Activated T-helper 17 cell treated with anti-CD3 and anti-CD28 coated beads, Interleukin-2, amount 50 U/mL, for 72 hours (primary cell): ENCODE results near the gene N4BP2L2. TPM values are rescaled to one million over a fixed set of nuclear protein-coding genes. Genes with fewer than 3 reads are reported as not detected.
"Not testable (repeated sequence)": the region's sequence is repeated elsewhere in the genome, so short reads cannot be mapped to it uniquely, and the experiment has no call there.

Experiments
- ATAC-seq: fragments of 150-1000 bp; cut with Tn5 transposase; replicated peaks from 2 replicates; pipeline ENCODE4 v1.10.0; 2021; ENCODE audit warnings: mild to moderate bottlenecking, moderate library complexity
- H3K27ac Mint-ChIP-seq: one replicate; pipeline ENCODE4 v1.8.0; 2022; ENCODE audit warnings: mixed read lengths
- H3K27me3 Mint-ChIP-seq: one replicate; pipeline ENCODE4 v1.8.0; 2022; ENCODE audit warnings: mixed read lengths
- H3K36me3 Mint-ChIP-seq: one replicate; pipeline ENCODE4 v1.8.0; 2022; ENCODE audit warnings: low read depth, mild to moderate bottlenecking, mixed read lengths
- H3K4me1 Mint-ChIP-seq: one replicate; pipeline ENCODE4 v1.8.0; 2022; ENCODE audit warnings: mixed read lengths
- H3K4me3 Mint-ChIP-seq: one replicate; pipeline ENCODE4 v1.8.0; 2022; ENCODE audit warnings: mild to moderate bottlenecking, mixed read lengths
- H3K9me3 Mint-ChIP-seq: one replicate; pipeline ENCODE4 v1.8.0; 2022; ENCODE audit warnings: mixed read lengths
- total RNA-seq, 2 donors: library from RNA; stranded (reverse); gene quantifications; one replicate each; pipeline ENCODE4 v1.2.3, GENCODE V29; 2022

The N4BP2L2 gene
- 100 to 1,000 TPM in 1 of 2 donors, 10 to 100 TPM in 1; 97.0 to 126 TPM for total RNA-seq

DNA sequence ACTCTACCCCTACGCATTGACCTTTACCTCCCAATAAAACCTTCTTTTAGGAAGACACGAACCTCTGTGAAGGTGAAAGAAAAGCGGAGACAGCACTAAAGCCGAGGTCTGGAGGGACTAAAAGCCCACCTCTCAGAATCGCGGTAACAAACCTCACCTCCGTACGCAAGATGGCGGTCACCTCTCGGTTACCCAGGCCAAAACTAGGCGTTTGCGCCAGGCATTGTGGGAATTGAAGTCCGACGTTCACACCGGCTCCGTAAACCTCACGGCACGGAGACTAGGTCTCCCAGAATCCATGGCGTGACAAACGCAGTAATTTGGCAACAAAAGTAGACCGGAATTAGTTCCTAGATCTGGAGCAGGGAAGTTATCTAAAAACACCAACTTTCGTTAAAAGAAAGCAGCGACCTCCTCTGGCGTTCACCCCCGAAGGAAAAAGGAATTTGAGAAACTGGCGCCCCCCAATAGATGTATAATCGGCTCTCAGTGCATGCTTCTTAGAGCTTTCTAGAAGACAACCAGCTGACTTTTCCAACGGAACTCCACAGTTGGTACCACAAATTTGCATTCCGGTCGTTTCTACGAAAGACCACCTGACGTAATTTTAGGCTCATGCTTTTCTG is at the start of gene N4BP2L2:
Gene N4BP2L2 (minus strand): TSS at position 175 of the 626 bp plus-strand sequence. CDS start 1,768 bp downstream, outside the sequence.
- peak within 1 kb of the TSS; percentile 99 for H3K27ac Mint-ChIP-seq
- H3K4me1 Mint-ChIP-seq = peaks cover 26% of the 10 kb centered on the region
- ATAC-seq = peak; percentile 88
- H3K9me3 Mint-ChIP-seq = no peaks in the 10 kb centered on the region
- H3K36me3 Mint-ChIP-seq = peaks cover 48% of the 10 kb centered on the region
- H3K27me3 Mint-ChIP-seq = peaks cover 4% of the 10 kb centered on the region
- peak within 1 kb of the TSS; percentile 97 for H3K4me3 Mint-ChIP-seq

DNA sequence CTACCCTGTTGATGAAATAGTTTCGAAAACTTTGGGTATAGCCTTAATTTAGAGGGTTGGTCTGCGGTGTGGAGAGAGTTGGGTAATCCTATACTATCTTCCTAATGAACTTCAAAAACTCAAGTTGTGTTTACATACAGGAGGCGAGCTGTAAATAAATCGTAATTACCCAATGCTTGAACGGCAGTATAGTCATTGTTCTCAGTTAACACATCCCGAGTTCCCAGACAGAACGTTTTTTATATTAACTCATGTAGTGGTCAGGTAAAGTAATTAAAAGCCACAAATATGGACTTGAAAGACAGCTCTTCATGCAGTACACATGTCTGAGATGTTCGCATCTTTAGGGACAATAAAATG is 49.2 kb upstream of the N4BP2L2 start:
- Mint-ChIP-seq H3K4me3 (peak overlapping the region; percentile 92), H3K9me3 (no peaks in the 10 kb centered on the region), H3K27me3 (no peaks in the 10 kb centered on the region), H3K36me3 (peaks cover 8% of the 10 kb centered on the region), H3K27ac (peak overlapping the region; percentile 92), H3K4me1 (peaks cover 42% of the 10 kb centered on the region)
- ATAC-seq = no peak

DNA sequence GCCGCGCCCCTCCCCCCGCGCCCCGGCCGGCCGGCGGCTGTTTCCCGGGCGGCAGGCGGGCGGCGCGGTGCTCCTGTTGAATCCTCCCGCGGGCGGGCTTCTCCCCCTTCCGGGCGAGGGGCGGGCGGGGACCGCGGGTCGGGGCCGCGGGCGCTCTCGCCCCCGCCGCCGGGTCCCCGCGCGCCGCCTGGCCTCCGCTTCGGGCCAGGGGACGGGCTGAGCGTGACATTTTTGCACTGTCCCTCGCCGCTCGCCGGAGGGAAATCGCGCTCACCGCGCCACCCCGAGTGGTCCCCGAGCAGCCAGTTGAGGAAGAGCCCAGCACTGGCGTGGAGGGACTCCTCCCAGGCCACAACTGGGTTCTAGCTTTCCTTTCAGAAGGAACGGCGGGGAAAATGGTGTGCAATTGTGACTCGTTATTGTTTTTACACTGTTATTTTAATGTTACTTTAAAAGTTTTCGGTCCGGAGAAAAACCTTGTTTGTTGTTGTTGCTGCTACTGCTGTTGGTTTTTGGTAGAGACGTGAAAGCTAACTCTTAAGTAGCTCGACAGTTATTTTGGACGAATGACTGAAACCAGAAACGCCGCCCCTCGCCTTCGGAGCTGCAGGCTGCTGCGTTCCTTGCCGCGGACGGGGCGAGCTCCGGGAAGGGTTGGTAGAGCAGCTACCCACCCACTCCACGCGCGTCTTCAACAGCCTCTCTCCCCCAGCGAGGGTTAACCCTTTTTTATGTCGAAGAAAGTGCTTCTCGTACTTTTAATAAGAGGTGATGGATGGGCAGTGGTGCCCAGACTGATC is 48.6 kb upstream of the N4BP2L2 start:
- peak; percentile 32 for ATAC-seq
- Mint-ChIP-seq H3K4me3 (peak overlapping the region; percentile 92), H3K4me1 (peaks cover 39% of the 10 kb centered on the region), H3K27ac (peak overlapping the region; percentile 92), H3K27me3 (no peaks in the 10 kb centered on the region), H3K9me3 (no peaks in the 10 kb centered on the region), H3K36me3 (peaks cover 8% of the 10 kb centered on the region)

DNA sequence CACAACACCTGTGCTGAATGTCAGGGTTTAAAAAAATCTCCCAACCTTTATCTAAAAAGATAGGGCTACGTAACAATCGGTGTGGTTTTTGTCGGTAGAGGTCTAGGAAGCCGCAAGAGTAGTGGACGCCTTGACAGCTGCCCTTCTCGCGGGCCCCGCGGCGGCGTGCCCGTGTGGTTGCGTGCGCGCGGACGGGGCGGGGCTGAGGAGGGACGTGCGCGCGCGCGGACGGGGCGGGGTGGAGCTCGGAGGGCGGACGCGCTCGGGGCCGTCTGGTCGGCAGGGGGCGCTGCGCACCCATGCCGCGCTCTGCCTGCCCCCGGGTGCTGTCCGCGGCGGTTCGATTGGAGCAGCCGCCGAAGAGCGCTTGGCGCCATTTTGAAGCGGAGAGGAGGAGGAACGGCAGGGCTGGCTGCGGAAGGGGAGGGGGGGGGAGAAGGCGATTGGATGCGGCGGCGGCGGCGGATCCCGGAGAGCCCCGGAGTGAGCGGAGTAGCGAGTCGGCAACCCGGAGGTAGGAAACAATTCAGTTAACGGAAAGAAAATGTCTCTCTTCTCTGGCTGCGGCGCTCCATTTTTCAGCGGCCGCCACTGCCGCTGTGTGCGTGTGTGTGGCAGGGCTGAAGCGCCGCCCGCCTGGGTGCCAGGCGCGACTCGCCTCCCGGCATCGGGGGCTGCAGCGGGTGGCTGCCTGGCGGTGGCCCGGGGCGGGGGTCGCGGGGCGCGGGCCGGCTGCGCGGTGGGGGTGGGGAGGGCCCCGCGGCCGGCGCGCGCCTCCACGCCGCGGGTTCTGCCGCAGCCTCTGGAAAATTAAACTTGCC is 47.7 kb upstream of the N4BP2L2 start, which contains the start of gene PDS5B:
Gene PDS5B (plus strand): TSS at position 373 of the 821 bp plus-strand sequence. CDS start 62,321 bp downstream, outside the sequence.
- H3K36me3 Mint-ChIP-seq = peaks cover 8% of the 10 kb centered on the region
- H3K27ac Mint-ChIP-seq = peak within 1 kb of the TSS; percentile 92
- peak within 1 kb of the TSS; percentile 92 for H3K4me3 Mint-ChIP-seq
- H3K27me3 Mint-ChIP-seq = no peaks in the 10 kb centered on the region
- H3K9me3 Mint-ChIP-seq = no peaks in the 10 kb centered on the region
- peak; percentile 94 for ATAC-seq
- peaks cover 33% of the 10 kb centered on the region for H3K4me1 Mint-ChIP-seq

DNA sequence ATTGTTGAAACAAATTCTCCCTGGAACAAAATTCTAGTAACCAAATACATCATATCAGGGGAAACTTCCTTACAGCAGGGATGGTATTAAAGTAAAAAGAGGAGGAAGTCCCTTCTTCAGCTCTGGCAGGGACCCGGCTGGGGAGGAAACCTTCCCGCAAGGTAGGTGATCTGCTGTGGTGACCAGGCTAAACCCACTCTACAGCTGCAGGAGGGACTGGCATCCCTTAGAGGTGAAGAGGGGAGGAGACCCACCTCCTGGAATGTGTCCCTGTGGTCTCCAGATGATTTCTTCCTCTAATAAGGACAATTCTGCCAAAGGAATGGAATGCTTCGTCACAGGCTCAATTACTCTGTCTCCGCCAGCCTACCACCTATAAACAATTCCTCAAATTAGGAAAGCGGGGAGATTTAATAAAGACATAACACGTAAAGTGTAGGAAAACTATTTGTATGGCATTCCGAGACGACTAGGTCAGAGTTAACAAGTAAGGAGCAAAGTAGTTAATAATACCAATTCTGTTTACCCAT is 47.0 kb upstream of the N4BP2L2 start:
- peak overlapping the region; percentile 81 for H3K27ac Mint-ChIP-seq
- no peaks in the 10 kb centered on the region for H3K27me3 Mint-ChIP-seq
- H3K36me3 Mint-ChIP-seq = peaks cover 8% of the 10 kb centered on the region
- no peaks in the 10 kb centered on the region for H3K9me3 Mint-ChIP-seq
- H3K4me1 Mint-ChIP-seq = peaks cover 32% of the 10 kb centered on the region
- peak overlapping the region; percentile 89 for H3K4me3 Mint-ChIP-seq
- no peak for ATAC-seq

DNA sequence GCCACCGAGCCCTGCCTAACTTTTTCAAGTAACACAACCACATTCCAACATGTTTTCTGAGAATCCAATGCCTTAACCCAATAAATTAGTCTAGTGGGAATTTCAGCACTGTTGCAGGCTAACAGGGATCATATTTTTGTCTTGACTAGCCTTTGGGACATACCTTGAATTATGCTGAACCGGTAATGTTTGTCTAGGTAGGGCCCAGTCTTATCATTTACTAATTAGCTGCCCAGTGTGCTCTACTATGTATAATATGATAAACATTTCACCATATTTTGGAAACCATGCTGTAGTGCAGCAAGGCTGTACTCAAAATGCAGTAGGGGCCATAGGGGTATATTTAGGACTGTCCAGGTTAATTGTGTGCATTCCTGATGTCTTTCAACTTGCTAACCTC is 44.4 kb upstream of the N4BP2L2 start:
- Mint-ChIP-seq H3K36me3 (peaks cover 8% of the 10 kb centered on the region), H3K27ac (no peak overlapping the region), H3K4me3 (no peak overlapping the region), H3K27me3 (no peaks in the 10 kb centered on the region), H3K9me3 (no peaks in the 10 kb centered on the region), H3K4me1 (peaks cover 10% of the 10 kb centered on the region)
- ATAC-seq = no peak

DNA sequence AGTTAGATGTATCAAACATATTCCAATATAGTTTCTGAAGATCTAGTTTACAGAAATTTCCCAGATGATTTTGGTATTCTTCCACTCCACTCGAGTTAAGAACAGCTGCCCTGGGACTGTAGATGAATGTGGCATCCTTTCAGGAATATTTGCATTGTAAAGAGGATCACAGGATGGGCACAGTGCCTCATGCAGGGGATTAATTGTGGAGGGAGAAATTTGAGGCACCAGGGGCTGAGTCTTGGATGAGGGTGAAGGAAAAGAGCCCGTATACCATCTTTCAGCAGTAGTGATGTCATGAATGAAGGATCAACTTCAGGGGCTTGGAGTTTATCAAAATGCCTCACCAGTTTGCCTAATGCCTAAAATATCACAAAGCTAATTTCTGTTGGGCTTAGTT is 43.7 kb upstream of the N4BP2L2 start:
- no peak for ATAC-seq
- Mint-ChIP-seq H3K36me3 (peaks cover 1% of the 10 kb centered on the region), H3K4me3 (no peak overlapping the region), H3K4me1 (peaks cover 5% of the 10 kb centered on the region), H3K27ac (no peak overlapping the region), H3K27me3 (no peaks in the 10 kb centered on the region), H3K9me3 (no peaks in the 10 kb centered on the region)

DNA sequence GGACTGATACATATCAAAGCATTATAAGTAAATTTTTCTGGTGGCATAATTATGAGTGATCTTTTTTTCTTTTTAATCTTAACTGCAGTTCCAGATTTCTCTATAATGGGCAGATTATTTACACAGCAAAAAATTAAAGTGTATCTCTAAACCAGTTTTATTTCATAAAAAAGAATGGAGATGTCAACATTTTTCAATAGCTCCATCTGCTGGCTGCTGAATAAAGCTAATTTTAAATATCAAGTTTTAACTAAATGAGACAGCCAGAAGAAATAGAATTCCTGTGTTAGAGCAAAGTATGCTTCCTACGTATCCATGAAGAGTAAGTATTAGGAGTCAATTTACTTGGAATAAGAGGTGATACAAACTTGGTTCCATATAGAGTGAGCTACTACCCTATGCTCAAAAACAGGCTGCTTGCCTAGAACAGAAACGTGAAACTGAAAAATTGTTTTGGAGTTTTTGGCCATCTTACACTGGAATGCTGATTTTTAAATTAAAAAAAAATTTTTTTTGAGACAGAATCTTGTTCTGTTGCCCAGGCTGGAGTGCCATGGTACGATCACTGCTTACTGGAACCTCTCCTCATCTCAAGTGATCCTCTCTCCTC is 42.7 kb upstream of the N4BP2L2 start:
- H3K4me3 Mint-ChIP-seq = no peak overlapping the region
- peaks cover 5% of the 10 kb centered on the region for H3K4me1 Mint-ChIP-seq
- ATAC-seq = no peak
- no peaks in the 10 kb centered on the region for H3K27me3 Mint-ChIP-seq
- no peaks in the 10 kb centered on the region for H3K9me3 Mint-ChIP-seq
- H3K36me3 Mint-ChIP-seq = no peaks in the 10 kb centered on the region
- H3K27ac Mint-ChIP-seq = no peak overlapping the region

DNA sequence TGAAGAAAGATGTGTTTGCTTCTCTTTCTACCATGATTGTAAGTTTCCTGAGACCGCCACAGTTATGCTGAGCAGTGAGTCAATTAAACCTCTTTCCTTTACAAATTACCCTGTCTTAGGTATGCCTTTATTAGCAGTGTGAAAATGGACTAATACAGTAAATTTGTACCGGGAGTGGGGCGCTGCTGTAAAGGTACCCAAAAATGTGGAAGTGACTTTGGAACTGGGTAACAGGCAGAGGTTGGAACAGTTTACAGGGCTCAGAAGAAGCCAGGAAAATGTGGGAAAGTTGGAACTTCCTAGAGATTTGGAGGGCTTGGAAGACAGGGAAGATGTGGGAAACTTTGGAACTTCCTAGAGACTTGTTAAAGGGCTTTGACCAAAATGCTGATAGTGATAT is 38.4 kb upstream of the N4BP2L2 start:
- H3K4me3 Mint-ChIP-seq = no peak overlapping the region
- H3K4me1 Mint-ChIP-seq = no peaks in the 10 kb centered on the region
- no peaks in the 10 kb centered on the region for H3K27me3 Mint-ChIP-seq
- no peak overlapping the region for H3K27ac Mint-ChIP-seq
- ATAC-seq = no peak
- H3K9me3 Mint-ChIP-seq = no peaks in the 10 kb centered on the region
- H3K36me3 Mint-ChIP-seq = no peaks in the 10 kb centered on the region

DNA sequence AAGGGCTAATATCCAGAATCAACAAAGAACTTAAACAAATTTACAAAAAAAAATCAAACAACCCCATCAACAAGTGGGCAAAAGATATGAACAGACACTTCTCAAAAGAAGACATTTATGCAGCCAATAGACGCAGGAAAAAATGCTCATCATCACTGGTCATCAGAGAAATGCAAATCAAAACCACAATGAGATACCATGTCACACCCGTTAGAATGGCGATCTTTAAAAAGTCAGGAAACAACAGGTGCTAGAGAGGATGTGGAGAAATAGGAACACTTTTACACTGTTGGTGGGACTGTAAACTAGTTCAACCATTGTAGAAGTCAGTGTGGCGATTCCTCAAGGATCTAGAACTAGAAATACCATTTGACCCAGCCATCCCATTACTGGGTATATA is 37.1 kb upstream of the N4BP2L2 start:
- not testable (repeated sequence) for H3K4me3 Mint-ChIP-seq, H3K4me1 Mint-ChIP-seq, H3K27ac Mint-ChIP-seq, ATAC-seq, H3K36me3 Mint-ChIP-seq, H3K9me3 Mint-ChIP-seq, H3K27me3 Mint-ChIP-seq

DNA sequence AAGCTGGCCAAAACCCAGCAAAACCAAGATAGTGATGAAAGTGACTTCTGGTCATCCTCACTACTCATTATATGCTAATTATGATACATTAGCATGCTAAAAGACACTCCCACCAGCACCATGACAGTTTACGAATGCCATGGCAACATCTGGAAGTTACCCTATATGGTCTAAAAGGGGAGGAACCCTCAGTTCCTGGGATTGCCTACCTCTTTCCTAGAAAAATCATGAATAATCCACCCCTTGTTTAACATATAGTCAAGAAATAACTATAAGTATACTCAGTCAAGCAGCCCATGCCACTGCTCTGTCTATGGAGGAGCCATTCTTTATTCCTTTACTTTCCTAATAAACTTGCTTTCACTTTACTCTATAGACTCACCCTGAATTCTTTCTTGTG is 22.2 kb upstream of the N4BP2L2 start:
- not testable (repeated sequence) for ATAC-seq, H3K9me3 Mint-ChIP-seq, H3K27me3 Mint-ChIP-seq, H3K36me3 Mint-ChIP-seq, H3K4me1 Mint-ChIP-seq, H3K4me3 Mint-ChIP-seq, H3K27ac Mint-ChIP-seq

DNA sequence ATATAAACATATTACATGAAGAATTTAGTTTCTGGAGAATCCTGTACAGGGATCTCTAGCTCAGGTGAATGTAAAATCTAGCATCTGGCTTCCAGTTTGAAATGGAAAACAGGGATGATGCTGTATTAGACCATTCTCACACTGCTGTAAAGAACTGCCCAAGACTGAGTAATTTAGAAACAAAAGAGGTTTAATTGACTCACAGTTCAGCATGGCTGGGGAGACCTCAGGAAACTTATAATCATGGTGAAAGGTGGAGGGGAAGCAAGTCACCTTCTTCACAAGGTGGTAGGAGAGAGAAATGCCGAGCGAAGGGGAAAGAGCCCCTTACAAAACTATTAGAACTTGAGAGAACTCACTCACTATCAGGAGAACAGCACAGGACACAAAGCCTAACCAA is 17.0 kb upstream of the N4BP2L2 start:
- Mint-ChIP-seq H3K27me3 (peaks cover 2% of the 10 kb centered on the region), H3K4me1 (peaks cover 1% of the 10 kb centered on the region), H3K36me3 (no peaks in the 10 kb centered on the region), H3K27ac (no peak overlapping the region), H3K4me3 (no peak overlapping the region), H3K9me3 (peaks cover 3% of the 10 kb centered on the region)
- ATAC-seq = peak; percentile 67

DNA sequence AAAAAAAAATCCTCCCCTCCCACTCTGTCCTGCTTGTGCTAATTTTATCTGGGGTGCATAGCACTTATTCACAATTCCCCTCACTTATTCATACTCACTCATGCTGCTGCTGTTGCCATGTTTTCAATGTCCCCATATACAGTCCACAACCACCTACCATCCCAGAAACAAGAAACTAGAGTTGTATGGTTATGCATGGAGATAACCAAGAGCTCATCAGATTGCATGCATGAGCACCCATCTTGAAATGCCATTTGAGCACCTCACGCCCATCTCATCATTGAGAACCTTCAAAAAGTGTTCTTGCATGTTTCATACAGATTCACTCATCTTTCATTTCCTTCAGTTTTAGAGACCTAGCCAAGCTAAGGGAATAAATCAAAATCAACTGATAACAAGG is 15.1 kb upstream of the N4BP2L2 start:
- no peak overlapping the region for H3K4me3 Mint-ChIP-seq
- no peaks in the 10 kb centered on the region for H3K36me3 Mint-ChIP-seq
- no peaks in the 10 kb centered on the region for H3K27me3 Mint-ChIP-seq
- no peaks in the 10 kb centered on the region for H3K4me1 Mint-ChIP-seq
- H3K9me3 Mint-ChIP-seq = no peaks in the 10 kb centered on the region
- no peak for ATAC-seq
- no peak overlapping the region for H3K27ac Mint-ChIP-seq

DNA sequence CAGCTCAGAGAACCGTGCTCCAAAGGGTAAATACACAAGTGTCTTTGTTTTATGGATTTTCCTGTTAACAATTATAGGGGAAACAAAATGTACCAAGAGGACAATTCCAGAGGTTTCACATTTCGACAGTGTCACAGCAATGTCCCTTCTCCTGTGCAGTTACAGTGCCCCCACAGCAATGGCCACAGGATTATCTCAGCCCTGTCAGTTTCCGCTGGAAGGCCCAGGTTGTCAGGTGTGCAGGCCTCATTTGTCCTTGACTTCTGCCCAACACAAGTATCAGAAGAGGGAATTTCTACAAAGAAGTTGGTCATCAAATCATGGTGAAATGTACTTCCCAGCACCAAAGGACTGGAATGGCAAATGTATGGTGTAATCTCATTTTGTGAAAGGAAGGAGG is 11.2 kb upstream of the N4BP2L2 start:
- Mint-ChIP-seq H3K36me3 (no peaks in the 10 kb centered on the region), H3K9me3 (no peaks in the 10 kb centered on the region), H3K27me3 (no peaks in the 10 kb centered on the region), H3K4me1 (no peaks in the 10 kb centered on the region), H3K27ac (no peak overlapping the region), H3K4me3 (no peak overlapping the region)
- no peak for ATAC-seq
